ENCODE measurements around the gene ACSF3.
"Not testable (repeated sequence)": the region's sequence is repeated elsewhere in the genome, so short reads cannot be mapped to it uniquely, and the experiment has no call there.

ACSF3 gene

DNA sequence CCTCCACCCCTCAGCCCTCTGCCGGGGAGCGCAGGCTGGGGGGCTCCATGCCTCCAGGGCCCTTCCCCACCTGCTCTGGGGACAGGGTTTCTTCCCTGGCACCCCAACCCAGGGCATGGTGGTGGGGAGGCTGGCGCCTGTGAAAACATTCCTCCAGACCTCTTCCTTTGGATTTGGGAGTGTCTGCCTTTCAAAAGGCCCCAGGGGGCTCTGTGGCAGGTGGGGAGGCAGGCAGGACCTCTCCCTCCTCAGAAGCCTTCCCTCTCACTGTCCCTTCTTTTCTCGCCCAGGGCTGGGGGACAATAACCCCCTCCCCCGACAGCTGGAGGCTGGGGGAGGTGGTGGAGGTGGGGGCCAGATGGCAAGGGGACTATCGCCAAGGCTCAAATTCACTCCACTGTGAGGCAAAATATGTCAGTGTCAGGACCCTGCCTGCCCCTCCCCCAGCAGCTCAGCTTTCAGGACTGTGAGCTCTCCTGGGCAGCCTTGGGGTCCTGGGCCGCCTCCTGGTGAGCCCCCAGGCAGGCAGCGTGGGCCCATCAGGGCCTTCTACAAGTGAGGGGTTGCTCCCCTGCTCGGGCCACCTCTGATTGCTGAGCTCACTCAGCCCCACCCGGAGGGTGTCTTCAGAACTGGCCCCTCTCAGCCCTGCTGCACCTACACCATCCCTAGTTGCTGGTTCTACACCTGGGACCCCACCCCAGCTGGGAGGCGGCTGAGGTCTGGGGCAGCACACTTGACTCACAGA is 79.7 kb downstream of the ACSF3 start:
- no peak for DNase-seq

GRCh38 chr16:89174055-89174827 is 80.6 kb downstream of the ACSF3 start:
- no peak for DNase-seq

GRCh38 chr16:89174877-89175276 is 81.2 kb downstream of the ACSF3 start:
- no peak for DNase-seq

- DNase-seq, result no peak
These were observed 81.9 kb downstream of the ACSF3 start for GRCh38 chr16:89175280-89176146.

DNA sequence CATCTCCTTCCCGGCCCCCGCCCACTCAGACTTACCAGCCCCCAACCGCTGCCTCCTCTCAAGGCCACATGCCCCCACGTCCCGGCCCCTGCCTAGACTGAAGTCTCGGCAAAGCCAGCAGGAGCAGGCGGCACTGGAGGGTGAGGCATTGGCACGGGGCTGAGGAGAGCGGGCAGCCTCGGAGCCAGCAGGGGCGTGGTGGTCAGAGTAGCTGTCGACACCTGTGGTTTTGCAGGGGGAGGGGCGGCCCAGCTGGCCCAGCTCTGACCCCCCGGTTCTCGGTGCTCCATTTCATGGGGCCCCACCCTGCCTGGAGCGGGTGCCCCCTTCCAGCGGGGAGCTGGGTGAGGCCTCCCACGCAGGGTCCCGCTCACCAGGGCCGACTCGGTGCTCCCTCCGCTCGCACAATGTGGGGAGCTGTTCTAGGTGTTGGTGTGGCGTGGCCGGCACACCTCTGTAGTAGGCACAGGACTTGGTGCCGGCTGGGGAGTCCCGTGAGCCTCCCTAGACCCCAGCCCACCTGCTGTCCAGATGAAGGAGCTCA is 82.6 kb downstream of the ACSF3 start:
- no peak for DNase-seq

DNA sequence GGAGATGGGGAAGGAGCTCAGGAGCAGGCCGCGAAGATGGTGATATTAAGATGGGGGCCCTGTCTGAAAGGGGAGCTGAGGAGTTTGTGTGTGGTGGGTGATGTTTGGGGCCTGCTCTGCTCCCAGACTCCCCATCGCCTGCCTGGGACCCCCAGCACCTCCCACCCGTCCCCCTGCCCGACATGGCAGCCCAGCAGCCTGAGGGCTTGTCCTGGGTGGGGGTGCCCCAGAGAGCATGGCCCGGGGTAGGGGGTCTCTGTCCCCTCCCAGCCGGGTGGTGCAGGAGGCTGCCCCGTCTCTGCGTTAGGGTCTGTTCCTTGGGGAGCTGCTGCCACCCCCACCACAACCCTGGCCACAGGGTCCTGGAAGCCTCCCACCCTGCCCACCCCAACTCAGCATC is 83.1 kb downstream of the ACSF3 start:
- DNase-seq, result no peak

DNA sequence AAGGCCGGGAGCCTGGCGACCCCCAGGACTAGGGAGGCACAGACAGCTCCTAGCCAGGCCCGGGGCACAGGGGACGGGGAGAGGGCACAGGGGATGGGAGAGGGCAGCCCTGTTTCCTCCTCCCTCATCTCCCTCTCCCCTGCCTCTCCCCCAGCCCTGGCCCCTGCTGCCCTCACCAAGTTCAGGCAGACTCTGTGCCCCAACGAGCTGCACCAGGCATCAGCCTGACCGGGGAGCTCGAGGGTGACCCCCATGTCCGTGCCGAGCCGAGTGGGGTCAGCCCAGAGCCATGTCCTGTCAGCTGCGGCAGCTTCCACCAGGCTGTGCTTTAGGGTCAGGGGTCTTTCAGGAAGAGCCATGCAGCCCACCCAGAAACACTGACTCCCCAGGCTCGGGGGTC is 83.8 kb downstream of the ACSF3 start:
- no peak for DNase-seq

DNA sequence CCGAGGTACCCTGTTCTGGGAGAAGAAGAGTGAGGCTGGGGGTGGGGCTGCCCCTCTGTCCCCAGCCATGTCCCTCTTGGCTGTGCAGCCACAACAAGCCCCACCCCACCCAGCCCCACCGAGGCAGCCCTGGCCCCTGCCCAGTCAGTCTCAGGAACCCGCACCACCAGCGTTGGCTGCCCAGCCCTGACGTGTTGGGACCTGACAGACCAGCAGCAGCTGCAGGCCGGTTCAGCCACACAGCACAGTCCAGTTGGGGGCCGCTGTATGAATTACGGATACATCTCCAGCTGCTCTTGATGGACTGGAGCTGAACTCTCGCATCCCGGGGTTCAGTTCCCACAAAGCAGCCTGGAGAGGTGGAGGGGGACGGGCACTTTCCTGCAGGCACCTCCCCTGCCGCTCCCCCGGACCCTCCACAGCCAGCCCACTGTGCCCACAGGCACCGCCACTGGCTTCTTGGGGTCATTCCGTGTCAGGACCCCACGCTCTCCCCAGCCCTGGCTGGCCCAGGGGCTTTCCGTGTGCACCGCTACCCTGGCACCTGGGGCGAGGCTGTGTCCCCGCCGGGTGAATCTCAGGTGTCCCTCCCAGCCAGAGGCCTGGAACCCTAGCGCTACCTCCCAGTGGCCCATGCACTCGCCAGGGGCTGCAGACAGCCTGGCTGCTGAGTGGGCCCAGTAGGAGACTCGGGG is 84.9 kb downstream of the ACSF3 start:
- no peak for DNase-seq

GRCh38 chr16:89179148-89179484 is 85.5 kb downstream of the ACSF3 start:
- DNase-seq, result no peak

DNA sequence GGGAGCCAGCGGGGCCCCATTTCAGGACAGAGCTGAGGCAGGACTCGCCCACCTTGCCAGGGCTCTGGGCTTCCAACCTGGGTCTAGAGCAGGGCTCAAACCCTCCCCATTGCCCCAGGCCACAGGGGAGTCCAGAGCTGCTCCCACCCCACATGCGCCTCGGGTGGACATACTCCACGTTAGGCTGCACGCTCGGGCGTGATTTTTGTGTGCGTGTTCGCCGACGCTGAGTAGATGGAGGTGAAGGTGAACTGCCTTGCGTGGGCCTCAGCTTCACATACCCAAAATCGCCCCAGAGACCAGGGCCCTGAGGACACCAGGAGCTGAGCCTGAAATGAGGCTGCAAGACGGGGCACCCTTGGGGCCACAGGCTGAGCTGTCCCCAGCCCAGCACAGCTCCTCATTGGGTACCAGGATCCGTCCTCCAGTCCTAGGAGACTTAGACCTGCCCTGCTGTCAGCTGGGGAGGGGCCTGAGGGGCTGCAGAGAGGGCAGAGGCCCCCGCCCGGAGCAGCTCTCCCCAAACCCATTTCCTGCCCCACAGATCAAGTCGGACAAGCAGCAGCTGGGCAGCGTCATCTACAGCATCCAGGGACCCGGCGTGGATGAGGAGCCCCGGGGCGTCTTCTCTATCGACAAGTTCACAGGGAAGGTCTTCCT is 86.1 kb downstream of the ACSF3 start:
- DNase-seq, result no peak

- no peak for DNase-seq
These were observed 89.8 kb downstream of the ACSF3 start for GRCh38 chr16:89183463-89183862.

DNA sequence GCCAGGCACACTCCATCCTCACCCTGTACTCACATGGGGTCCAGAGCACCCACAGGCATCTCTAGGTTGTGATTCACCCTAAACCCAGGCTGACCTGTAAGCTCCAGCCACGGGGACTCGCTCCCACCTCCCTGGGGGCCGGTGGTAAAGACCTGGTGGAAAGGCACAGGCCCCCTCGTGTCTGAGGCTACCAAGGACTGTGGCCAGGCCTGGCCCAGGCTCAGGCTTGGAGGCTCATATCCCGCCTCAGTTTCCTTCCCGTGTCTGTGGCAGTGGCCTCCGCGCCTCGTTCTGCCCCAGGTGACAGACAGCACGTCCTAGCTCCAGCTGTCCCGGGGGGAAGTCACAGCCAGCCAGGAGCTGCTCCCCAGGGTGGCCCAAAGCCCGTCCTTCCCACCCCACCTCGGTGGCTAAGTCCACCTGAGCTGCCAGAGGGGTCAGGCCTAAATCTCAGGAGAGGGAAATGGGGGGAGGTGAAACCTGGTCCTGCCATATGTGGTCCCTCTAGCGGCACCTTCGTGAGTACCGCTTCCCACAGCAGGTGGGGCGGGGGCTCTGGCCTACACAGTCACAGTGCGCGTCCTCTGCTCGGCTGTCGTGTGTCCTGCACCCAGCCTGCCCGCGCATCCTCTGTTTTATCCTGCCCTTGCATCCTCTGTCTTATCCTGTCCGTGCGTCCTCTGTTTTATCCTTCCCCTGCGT is 90.5 kb downstream of the ACSF3 start:
- DNase-seq, result no peak

- no peak for DNase-seq
These were observed 91.0 kb downstream of the ACSF3 start for GRCh38 chr16:89184677-89184932.

DNA sequence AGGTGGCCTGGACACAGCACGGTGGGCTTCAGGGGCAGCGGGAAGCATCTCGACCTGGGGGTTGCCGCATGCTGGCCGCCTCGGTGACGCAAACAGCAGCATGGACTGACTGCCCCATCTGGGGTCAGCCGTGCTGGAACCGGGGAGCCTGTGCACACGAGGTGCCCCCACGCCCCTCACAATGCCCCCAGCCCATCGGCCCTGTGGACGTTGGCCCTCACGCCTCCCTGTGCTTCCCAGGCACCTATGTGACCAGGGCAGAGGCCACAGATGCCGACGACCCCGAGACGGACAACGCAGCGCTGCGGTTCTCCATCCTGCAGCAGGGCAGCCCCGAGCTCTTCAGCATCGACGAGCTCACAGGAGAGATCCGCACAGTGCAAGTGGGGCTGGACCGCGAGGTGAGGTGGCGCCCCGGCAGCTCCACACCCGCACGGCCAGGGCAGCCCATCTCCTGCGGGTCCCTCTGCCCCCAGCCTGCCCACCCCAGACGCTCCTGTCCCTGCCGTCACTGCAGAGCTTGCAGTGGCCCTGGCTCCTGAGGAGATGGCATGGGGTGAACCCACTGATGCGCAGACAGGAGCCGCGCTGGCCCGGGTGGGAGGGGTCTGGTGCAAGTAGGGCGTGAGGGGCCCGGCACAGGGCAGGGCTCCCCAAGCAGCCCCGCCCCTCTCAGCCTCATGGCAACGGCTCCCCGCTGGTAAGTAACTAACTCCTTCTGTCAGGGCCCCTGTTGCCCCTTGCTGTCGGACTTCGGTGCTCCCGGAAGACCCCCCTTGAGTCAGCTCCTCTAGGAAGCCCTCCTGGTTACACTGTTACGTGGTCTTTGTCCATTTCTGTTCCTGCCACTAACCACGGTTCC is 91.5 kb downstream of the ACSF3 start:
- DNase-seq, result no peak

DNA sequence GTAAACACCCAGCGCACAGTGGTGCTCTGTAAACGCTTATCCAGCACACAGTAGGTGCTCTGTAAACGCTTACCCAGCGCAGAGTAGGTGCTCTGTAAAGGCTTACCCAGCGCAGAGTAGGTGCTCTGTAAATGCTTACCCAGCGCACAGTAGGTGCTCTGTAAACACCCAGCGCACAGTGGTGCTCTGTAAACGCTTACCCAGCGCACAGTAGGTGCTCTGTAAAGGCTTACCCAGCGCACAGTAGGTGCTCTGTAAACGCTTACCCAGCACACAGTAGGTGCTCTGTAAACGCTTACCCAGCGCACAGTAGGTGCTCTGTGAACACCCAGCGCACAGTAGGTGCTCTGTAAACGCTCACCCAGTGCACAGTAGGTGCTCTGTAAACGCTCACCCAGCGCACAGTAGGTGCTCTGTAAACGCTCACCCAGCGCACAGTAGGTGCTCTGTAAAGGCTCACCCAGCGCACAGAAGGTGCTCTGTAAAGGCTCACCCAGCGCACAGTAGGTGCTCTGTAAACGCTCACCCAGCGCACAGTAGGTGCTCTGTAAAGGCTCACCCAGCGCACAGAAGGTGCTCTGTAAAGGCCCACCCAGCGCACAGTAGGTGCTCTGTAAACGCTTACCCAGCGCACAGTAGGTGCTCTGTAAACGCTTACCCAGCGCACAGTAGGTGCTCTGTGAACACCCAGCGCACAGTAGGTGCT is 92.4 kb downstream of the ACSF3 start:
- not testable (repeated sequence) for DNase-seq

DNA sequence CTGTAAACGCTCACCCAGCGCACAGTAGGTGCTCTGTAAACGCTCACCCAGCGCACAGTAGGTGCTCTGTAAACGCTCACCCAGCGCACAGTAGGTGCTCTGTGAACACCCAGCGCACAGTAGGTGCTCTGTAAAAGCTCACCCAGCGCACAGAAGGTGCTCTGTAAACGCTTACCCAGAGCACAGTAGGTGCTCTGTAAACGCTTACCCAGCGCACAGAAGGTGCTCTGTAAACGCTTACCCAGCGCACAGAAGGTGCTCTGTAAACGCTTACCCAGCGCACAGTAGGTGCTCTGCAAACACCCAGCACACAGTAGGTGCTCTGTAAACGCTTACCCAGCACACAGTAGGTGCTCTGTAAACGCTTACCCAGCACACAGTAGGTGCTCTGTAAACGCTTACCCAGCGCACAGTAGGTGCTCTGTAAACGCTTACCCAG is 93.0 kb downstream of the ACSF3 start:
- not testable (repeated sequence) for DNase-seq

GRCh38 chr16:89187032-89187769 is 93.5 kb downstream of the ACSF3 start:
- DNase-seq, result no peak

Data from hypothalamus (tissue), 51 donors.